MM.1S (cell line): ENCODE results near the gene ADCK2.

Experiments
- DNase-seq: peaks from one replicate; pipeline ENCODE4 v3.0.0-alpha.2; 2015
- H2AFZ ChIP-seq: fragments of 300-600 bp; sonication (generic); 2 replicates; pipeline ENCODE4 v1.6.0; 2016; ENCODE audit warnings: antibody characterized with exemption, low read length
- H3F3A ChIP-seq: fragments of 300-600 bp; sonication (generic); 2 replicates; pipeline ENCODE4 v1.6.1; 2016; ENCODE audit warnings: mild to moderate bottlenecking, antibody characterized with exemption, low read length, moderate library complexity, mixed read lengths; ENCODE audit not compliant: insufficient read depth
- H3K27ac ChIP-seq: fragments of 300-600 bp; sonication (generic); 2 replicates; pipeline ENCODE4 v1.5.1; 2016; ENCODE audit warnings: mild to moderate bottlenecking, low read length
- H3K27me3 ChIP-seq: fragments of 300-600 bp; sonication (generic); replicated peaks from 2 replicates; pipeline ENCODE4 v1.6.0; 2016; ENCODE audit warnings: low read length; ENCODE audit not compliant: insufficient read depth
- H3K36me3 ChIP-seq: fragments of 300-600 bp; sonication (generic); replicated peaks from 2 replicates; pipeline ENCODE4 v1.6.1; 2016; ENCODE audit warnings: mild to moderate bottlenecking, low read length, mixed read lengths; ENCODE audit not compliant: insufficient read depth
- H3K4me1 ChIP-seq: fragments of 300-600 bp; sonication (generic); 2 replicates; pipeline ENCODE4 v1.6.1; 2016; ENCODE audit warnings: low read length, mixed read lengths
- H3K4me2 ChIP-seq: fragments of 300-600 bp; sonication (generic); 2 replicates; pipeline ENCODE4 v1.6.0; 2016; ENCODE audit warnings: low read depth, low read length
- H3K4me3 ChIP-seq: fragments of 300-600 bp; sonication (generic); 2 replicates; pipeline ENCODE4 v1.5.1; 2016; ENCODE audit warnings: low read length, mixed read lengths
- H3K79me2 ChIP-seq: fragments of 300-600 bp; sonication (generic); 2 replicates; pipeline ENCODE4 v1.6.1; 2016; ENCODE audit warnings: mixed run types, low read length, mixed read lengths
- H3K9ac ChIP-seq: fragments of 300-600 bp; sonication (generic); 2 replicates; pipeline ENCODE4 v1.6.1; 2016; ENCODE audit warnings: low read length, mixed read lengths
- H3K9me2 ChIP-seq: fragments of 300-600 bp; sonication (generic); replicated peaks from 2 replicates; pipeline ENCODE4 v1.6.1; 2016; ENCODE audit warnings: mild to moderate bottlenecking, low read length, mixed read lengths; ENCODE audit not compliant: insufficient read depth
- H3K9me3 ChIP-seq: fragments of 300-600 bp; sonication (generic); replicated peaks from 2 replicates; pipeline ENCODE4 v1.6.1; 2016; ENCODE audit warnings: mild to moderate bottlenecking, low read length, mixed read lengths; ENCODE audit not compliant: insufficient read depth
- H4K20me1 ChIP-seq: fragments of 300-600 bp; sonication (generic); 2 replicates; pipeline ENCODE4 v1.6.1; 2016; ENCODE audit warnings: mild to moderate bottlenecking, low read length, moderate library complexity, mixed read lengths; ENCODE audit not compliant: insufficient read depth
- CTCF ChIP-seq: fragments of 300-600 bp; sonication (generic); IDR thresholded peaks from 2 replicates; pipeline ENCODE4 v1.5.1; 2016; ENCODE audit warnings: antibody characterized with exemption, low read length, mixed read lengths
- EZH2 ChIP-seq: fragments of 300-600 bp; sonication (generic); optimal IDR thresholded peaks from 2 replicates; pipeline ENCODE3; 2017; ENCODE audit warnings: low read depth, mild to moderate bottlenecking, antibody characterized with exemption, low read length, mixed read lengths
- EZH2phosphoT487 ChIP-seq: fragments of 300-600 bp; sonication (generic); IDR thresholded peaks from 2 replicates; pipeline ENCODE4 v1.6.1; 2018; ENCODE audit warnings: antibody characterized with exemption, low read length

Gene ADCK2

GRCh38 chr7:140684066-140684950, 11.6 kb downstream of the ADCK2 start:
- H3K27ac ChIP-seq, result no peak overlapping the region
- no peaks in the 10 kb centered on the region for H3K9me3 ChIP-seq

GRCh38 chr7:140685407-140686087, 12.8 kb downstream of the ADCK2 start:
- H3K4me3 ChIP-seq, result no peak overlapping the region
- H3K36me3 ChIP-seq, result no peaks in the 10 kb centered on the region

More at GRCh38 chr7:140684066-140684950, 11.6 kb downstream of the ADCK2 start:
- H4K20me1 ChIP-seq, result no peaks in the 10 kb centered on the region
- no peaks in the 10 kb centered on the region for H3K36me3 ChIP-seq
- no peak overlapping the region for H3K9ac ChIP-seq
- H3K27me3 ChIP-seq, result no peaks in the 10 kb centered on the region
- H3K4me2 ChIP-seq, result no peak overlapping the region
- H3K79me2 ChIP-seq, result no peaks in the 10 kb centered on the region
- DNase-seq, result no peak
- no peaks in the 10 kb centered on the region for H3K4me1 ChIP-seq
- no peak for TF ChIP-seq EZH2phosphoT487
- TF ChIP-seq EZH2, result no peak
- TF ChIP-seq CTCF, result no peak
- H3F3A ChIP-seq, result no peaks in the 10 kb centered on the region
- no peak overlapping the region for H2AFZ ChIP-seq
- H3K4me3 ChIP-seq, result no peak overlapping the region
- no peaks in the 10 kb centered on the region for H3K9me2 ChIP-seq

GRCh38 chr7:140686921-140687320, 14.2 kb downstream of the ADCK2 start:
- no peak for TF ChIP-seq CTCF
- Histone ChIP-seq H3K4me2 (no peak overlapping the region), H3K9ac (no peak overlapping the region), H3K9me2 (no peaks in the 10 kb centered on the region), H4K20me1 (no peaks in the 10 kb centered on the region), H3F3A (no peaks in the 10 kb centered on the region), H3K79me2 (no peaks in the 10 kb centered on the region), H3K9me3 (no peaks in the 10 kb centered on the region), H3K4me1 (no peaks in the 10 kb centered on the region), H3K36me3 (no peaks in the 10 kb centered on the region), H3K27ac (no peak overlapping the region), H3K27me3 (no peaks in the 10 kb centered on the region), H2AFZ (no peak overlapping the region), H3K4me3 (no peak overlapping the region)
- no peak for DNase-seq

More at GRCh38 chr7:140685407-140686087, 12.8 kb downstream of the ADCK2 start:
- H3K79me2 ChIP-seq, result no peaks in the 10 kb centered on the region
- no peaks in the 10 kb centered on the region for H3K9me3 ChIP-seq
- H4K20me1 ChIP-seq, result no peaks in the 10 kb centered on the region
- H2AFZ ChIP-seq, result no peak overlapping the region
- H3K27ac ChIP-seq, result no peak overlapping the region
- no peaks in the 10 kb centered on the region for H3K4me1 ChIP-seq
- DNase-seq, result no peak
- H3K4me2 ChIP-seq, result no peak overlapping the region
- no peaks in the 10 kb centered on the region for H3F3A ChIP-seq
- no peak for TF ChIP-seq CTCF
- no peak for TF ChIP-seq EZH2
- TF ChIP-seq EZH2phosphoT487, result no peak
- no peak overlapping the region for H3K9ac ChIP-seq
- H3K27me3 ChIP-seq, result no peaks in the 10 kb centered on the region
- no peaks in the 10 kb centered on the region for H3K9me2 ChIP-seq
